GM18868 (cell line): ENCODE results near the gene METRN.
"Not testable (repeated sequence)": the region's sequence is repeated elsewhere in the genome, so short reads cannot be mapped to it uniquely, and the experiment has no call there.

Source experiments
- ATAC-seq: cut with Tn5 transposase; IDR thresholded peaks from one replicate; pipeline ENCODE4 v1.9.1; 2021; ENCODE audit warnings: mild to moderate bottlenecking, moderate library complexity; ENCODE audit not compliant: unreplicated experiment

METRN gene

GRCh38 chr16:751152-752006 lies 36.5 kb downstream of the METRN start:
- ATAC-seq = no peak

GRCh38 chr16:752007-752312 lies 37.0 kb downstream of the METRN start:
- no peak for ATAC-seq

- not testable (repeated sequence) for ATAC-seq
These were observed 39.2 kb downstream of the METRN start for GRCh38 chr16:754121-754607.

DNA sequence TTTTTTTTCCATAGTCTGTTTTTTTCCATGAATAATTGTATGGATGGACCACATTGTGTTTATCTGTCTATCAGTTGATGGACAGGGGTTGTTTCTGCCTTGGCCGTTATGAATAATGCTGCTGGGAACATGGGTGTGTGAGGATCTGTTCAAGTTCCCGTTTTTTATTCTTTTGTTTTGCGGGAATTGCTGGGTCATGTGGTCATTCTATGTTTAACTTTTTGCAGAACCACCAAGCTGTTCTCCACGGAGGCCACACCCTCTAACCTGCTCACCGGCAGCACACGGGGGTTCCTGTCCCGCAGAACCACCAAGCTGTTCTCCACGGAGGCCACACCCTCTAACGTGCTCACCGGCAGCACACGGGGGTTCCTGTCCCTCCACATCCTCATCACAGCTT lies 39.7 kb downstream of the METRN start:
- no peak for ATAC-seq

DNA sequence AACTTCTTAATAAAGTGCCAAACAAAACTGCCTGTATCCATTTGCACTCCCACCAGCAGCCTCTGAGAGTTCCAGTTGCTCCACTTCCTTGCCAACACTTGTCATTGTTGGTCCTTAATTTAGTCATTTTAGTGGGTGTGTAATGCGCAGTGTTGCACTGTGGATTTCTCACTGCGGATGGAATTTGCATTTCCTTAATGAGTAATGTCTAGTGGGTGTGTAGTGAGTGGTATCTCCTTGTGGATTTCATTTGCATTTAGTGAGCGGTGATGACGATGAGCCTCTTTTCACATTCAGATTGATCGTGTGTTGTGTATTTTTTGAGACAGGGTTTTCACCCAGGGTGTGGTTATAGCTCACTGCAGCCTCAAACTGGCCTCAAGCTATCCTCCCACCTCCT lies 41.5 kb downstream of the METRN start:
- no peak for ATAC-seq

- no peak for ATAC-seq
These were observed 44.4 kb downstream of the METRN start for GRCh38 chr16:759110-759910.

- no peak for ATAC-seq
These were observed 45.1 kb downstream of the METRN start for GRCh38 chr16:760065-760464.

GRCh38 chr16:760545-761343 lies 45.8 kb downstream of the METRN start, which contains the start of gene MSLN:
TSS of gene MSLN (plus strand) at chr16:760734. CDS start at chr16:762681, 1,947 bp downstream.
- ATAC-seq = no peak

DNA sequence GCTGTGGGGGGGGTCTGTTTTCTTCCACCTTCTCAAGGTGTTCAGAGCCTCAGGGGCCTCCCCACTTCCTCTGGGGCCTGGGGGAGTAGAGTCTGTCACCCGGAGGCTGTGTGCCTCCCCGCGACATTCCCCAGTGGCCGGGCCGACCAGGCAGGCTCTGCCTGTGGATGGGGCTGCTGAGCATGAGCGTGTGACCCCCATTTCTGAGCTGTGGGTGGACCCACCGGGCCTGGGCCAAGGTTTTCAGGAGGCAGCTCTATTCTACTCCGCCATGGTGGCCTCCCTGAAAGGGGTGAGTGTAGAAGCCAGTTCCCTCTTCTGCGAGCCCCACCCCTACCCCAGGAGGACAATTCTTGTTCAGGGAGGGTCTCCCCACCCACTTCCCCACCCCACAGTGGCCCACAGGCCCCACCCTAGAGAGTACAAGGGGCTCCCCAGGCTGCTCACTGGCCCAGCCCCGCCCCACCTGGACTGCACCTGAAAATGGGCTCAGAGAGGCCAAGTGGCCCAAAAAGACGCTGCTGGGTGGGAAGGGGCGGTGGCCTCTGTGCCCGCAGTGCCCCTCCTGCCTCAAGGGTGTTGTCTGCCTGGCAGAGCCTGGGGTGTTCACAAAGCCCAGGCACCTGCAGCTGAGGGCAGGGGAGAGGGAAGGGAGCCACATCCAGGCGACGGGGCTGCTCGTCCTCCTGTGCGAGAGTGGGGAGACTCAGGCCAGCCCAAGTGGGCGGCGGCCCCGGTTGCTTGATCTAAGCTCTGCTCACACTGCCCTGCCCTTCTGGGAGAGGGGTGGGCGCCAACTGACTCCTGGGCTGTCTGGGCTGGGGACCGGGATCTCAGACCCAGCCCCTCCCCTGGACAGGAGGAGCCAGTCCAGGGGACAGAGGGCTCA lies 47.0 kb downstream of the METRN start:
- ATAC-seq = no peak

DNA sequence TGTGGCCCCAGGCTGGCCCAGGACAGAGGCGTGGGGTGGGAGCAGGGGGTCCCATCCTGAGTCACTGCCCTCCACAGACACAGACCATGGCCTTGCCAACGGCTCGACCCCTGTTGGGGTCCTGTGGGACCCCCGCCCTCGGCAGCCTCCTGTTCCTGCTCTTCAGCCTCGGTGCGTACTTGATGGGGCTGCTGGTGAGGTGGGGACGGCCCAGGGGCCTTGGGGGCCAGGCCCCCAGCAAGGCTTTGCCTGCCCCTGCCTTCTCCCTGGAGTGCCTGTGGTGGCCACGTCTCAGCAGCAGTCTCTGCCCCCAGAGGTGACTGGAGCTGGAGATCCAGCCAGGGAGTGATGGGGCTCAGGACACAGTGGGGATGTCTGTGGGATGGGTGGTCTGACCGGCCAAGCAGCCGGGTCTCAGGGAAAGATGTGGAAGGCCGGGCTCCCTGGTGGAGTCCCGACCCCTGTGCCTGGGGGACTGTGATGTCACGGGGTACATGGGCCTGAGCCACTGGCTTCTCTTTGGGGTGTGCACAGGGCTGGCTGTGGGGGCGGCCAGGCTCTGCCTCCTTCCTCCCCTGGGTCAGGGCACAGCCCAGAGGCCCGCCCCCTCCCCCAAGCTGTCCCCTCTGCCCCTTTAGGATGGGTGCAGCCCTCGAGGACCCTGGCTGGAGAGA lies 47.8 kb downstream of the METRN start:
- ATAC-seq = no peak

GRCh38 chr16:763369-764183 lies 48.7 kb downstream of the METRN start:
- ATAC-seq = no peak

DNA sequence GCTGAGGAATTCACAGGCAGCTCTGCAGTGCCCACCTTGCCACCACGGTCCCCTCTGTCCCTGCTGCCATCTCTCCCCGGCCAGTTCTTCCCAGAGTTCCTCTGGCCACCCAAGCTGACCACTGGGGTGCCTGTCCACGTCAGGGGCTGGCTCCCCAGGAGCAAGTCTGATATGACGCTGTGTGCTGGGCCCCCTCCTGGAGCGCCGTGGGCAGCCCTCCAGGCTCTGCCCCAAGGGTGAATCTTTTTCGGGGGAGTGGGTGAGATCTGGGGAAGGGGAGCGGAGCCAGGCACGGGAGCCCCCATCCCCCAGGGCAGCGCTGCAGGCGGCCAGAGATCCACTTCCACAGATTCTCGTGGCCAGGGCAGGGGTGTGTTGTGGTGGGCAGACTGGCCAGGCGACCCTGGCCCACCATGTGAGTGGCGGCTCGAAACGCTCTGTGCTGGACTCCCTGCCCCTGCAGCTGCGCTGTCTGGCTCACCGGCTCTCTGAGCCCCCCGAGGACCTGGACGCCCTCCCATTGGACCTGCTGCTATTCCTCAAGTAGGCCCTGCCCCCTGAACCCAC lies 49.3 kb downstream of the METRN start:
- ATAC-seq = no peak

- ATAC-seq = no peak
These were observed 50.0 kb downstream of the METRN start for GRCh38 chr16:764848-765487.

GRCh38 chr16:765488-765865 lies 50.6 kb downstream of the METRN start:
- ATAC-seq = no peak

GRCh38 chr16:766008-766819 lies 51.3 kb downstream of the METRN start:
- ATAC-seq = no peak

DNA sequence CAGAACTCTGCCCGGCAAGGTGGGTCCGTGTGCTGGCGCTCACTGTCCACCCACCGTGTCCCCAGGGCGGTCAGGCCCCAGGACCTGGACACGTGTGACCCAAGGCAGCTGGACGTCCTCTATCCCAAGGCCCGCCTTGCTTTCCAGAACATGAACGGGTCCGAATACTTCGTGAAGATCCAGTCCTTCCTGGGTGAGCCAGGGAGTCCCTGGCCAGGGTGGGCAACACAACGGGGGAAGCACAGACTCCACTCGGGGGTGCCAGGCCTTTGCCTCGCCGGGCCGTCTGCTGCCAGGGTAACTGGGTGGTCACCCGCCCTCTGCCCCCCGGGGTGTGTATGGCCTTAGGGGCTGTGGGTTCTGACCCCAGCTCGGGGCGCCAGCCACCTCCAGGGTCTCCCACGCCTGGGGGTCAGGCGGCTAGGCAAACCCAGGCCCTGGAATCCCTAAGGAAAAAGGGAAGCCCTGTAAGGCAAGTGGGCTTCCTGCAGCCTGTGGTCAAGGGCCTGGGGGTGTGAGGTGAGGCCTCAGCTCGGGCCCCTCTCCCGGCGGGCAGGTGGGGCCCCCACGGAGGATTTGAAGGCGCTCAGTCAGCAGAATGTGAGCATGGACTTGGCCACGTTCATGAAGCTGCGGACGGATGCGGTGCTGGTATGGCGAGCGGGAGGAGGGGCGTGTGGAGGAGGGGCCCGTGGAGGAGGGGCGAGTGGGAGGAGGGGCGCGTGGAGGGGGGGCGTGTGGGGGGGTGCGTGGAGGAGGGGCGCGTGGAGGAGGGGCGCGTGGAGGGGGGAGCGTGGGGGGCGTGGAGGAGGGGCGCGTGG lies 52.1 kb downstream of the METRN start:
- no peak for ATAC-seq
